DND-41 (cell line): ENCODE measurements around the gene MRRF.

Experiments
- EZH2 ChIP-seq: IDR thresholded peaks from 3 replicates; pipeline ENCODE4 v1.6.1; 2012; ENCODE audit warnings: borderline replicate concordance, low read depth, mild to moderate bottlenecking, moderate library complexity, low read length, inconsistent platforms; ENCODE audit not compliant: severe bottlenecking
- TF ChIP-seq, protein P1 (sequence below): IDR thresholded peaks from 2 replicates; pipeline ENCODE4 v1.5.1; 2012; ENCODE audit warnings: borderline replicate concordance, low read length, moderate library complexity, mild to moderate bottlenecking; ENCODE audit not compliant: poor library complexity, severe bottlenecking; ENCODE audit errors: extremely low read depth

DNA sequence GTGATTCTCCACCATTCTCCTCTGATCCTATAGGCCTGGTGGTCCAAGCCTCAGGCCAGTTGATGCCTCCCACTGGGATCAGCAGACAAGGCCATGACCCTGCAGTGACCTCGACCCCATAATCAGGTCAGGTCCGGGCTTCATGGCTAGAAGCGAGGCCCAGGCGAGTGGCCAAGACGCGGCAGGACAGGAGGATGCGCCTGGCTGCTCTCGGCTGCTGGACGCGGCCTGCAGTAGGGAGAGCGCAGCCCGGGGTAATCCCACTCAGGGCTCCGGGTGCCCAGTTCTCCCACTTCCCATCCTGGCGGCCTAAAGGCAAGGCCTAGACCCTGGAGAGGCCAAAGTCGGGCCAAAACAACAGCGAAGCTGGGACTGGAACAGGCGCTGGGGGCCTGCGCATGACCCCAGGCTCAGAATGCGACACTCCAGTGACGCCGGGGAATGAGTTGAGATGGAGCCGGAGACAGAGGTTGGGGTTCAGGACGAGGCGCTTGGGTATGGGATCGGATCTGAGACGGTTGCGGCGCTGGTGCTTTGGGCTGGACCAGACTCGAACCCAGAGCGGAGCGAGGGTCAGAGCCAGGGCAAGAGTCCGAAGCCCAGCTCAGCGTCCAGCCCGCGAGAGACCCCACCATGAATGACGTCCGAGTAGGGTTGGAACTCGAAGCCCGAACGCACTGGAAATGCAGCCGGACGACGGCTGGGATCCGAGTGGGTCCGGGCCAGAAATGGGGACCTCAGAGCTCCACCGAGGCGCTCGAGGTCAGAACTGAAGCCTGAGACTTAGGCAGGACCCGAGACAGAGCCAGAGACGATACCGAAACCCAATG lies 39.2 kb upstream of the MRRF start:
- TF ChIP-seq, protein P1, sequence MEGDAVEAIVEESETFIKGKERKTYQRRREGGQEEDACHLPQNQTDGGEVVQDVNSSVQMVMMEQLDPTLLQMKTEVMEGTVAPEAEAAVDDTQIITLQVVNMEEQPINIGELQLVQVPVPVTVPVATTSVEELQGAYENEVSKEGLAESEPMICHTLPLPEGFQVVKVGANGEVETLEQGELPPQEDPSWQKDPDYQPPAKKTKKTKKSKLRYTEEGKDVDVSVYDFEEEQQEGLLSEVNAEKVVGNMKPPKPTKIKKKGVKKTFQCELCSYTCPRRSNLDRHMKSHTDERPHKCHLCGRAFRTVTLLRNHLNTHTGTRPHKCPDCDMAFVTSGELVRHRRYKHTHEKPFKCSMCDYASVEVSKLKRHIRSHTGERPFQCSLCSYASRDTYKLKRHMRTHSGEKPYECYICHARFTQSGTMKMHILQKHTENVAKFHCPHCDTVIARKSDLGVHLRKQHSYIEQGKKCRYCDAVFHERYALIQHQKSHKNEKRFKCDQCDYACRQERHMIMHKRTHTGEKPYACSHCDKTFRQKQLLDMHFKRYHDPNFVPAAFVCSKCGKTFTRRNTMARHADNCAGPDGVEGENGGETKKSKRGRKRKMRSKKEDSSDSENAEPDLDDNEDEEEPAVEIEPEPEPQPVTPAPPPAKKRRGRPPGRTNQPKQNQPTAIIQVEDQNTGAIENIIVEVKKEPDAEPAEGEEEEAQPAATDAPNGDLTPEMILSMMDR, result no peak
- TF ChIP-seq EZH2, result no peak
